Measurements from ENCODE around the gene PGC.
A peak's percentile ranks its signal among the peaks of the same experiment; 100 is the strongest.

The PGC gene

DNA sequence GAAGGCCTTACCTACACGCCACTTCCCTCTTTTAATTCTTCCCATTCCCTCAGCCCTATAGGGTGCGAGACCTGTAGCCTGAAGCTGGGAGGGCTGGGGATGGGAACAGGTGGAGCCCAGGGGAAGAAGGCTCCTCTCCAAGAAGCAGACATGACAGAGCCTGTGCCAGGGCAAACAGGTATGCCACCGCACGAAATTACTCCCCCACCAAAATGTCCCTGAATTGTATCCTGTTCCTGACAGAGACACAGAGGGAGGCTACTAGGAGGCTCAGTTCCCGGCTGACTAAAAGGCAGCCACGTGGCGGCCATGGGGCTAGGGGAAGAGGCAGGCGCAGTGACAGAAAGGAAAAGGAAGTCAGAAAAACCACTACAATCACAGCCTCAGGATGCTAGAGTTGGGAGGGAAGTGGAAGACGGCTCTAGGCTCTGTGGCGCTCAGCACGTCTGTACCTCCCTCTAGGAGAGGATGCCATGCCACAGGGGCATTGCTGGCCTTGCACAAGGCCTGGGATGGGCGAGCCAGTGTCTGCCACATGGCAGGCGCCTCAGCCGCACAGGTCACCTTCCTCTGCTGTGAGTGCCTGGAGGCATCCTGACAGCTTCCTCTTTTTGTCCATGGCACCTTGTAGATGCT lies 39.5 kb downstream of the PGC start:
- TF ChIP-seq, protein P1, sequence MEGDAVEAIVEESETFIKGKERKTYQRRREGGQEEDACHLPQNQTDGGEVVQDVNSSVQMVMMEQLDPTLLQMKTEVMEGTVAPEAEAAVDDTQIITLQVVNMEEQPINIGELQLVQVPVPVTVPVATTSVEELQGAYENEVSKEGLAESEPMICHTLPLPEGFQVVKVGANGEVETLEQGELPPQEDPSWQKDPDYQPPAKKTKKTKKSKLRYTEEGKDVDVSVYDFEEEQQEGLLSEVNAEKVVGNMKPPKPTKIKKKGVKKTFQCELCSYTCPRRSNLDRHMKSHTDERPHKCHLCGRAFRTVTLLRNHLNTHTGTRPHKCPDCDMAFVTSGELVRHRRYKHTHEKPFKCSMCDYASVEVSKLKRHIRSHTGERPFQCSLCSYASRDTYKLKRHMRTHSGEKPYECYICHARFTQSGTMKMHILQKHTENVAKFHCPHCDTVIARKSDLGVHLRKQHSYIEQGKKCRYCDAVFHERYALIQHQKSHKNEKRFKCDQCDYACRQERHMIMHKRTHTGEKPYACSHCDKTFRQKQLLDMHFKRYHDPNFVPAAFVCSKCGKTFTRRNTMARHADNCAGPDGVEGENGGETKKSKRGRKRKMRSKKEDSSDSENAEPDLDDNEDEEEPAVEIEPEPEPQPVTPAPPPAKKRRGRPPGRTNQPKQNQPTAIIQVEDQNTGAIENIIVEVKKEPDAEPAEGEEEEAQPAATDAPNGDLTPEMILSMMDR (IDR thresholded peaks at IDR 0.05; ENCODE audit: low read length), result no peak
- TF ChIP-seq EZH2phosphoT487 (IDR thresholded peaks at IDR 0.05; ENCODE audit: low read length) (no peak), EZH2 (optimal IDR thresholded peaks at IDR 0.05; ENCODE audit: low read depth, low read length) (no peak)
- Histone ChIP-seq H3K27ac (ENCODE audit: low read length) (no peak overlapping the region), H3K4me1 (ENCODE audit: low read length) (peaks cover 12% of the 10 kb centered on the region), H3K9ac (ENCODE audit: low read length) (no peak overlapping the region), H3K36me3 (replicated peaks; ENCODE audit: insufficient read depth, low read length) (no peaks in the 10 kb centered on the region), H3K79me2 (ENCODE audit: low read length) (no peaks in the 10 kb centered on the region), H3K4me2 (ENCODE audit: low read depth, low read length) (no peak overlapping the region), H3K9me3 (replicated peaks; ENCODE audit: insufficient read depth, low read length) (no peaks in the 10 kb centered on the region), H4K20me1 (ENCODE audit: insufficient read depth, low read length) (no peaks in the 10 kb centered on the region), H3K9me2 (replicated peaks; ENCODE audit: insufficient read depth, low read length) (no peaks in the 10 kb centered on the region), H2AFZ (ENCODE audit: low read length) (no peak overlapping the region), H3K27me3 (replicated peaks; ENCODE audit: insufficient read depth, low read length) (no peaks in the 10 kb centered on the region), H3F3A (ENCODE audit: insufficient read depth, low read length) (no peaks in the 10 kb centered on the region), H3K4me3 (ENCODE audit: low read length) (no peak overlapping the region)
- no peak for DNase-seq

DNA sequence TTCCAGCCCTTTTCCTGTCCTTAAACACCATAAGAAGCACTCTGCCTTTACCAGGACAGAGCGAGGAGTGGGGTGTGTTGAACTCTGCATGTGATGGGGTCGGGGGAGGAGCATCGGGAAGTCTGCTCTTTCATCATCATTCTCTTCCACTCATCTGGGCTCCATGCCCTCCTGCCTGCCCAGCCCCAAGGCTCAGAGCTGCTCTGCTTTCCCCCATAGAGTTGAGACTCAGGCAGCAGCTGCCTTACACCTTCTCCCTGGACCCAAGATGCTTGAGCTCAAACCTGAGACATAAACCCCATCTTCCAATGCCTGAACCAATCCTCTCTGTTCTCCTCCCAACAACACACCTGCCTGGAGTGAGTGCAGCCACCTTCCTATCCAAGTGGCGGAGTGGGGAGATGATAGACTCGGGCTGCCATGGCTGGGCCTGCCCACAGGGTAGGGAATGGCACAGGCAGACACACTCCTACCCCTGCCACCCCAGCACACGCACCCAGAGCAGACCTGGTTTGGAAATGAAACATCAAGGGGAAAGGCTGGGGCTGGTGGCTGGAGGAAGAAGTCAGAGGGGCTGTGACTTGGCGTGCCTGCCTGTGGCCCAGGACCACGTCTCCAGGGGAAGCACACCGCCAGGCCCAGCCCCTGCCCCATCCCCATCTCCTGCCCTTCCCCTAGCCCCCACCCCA lies 40.2 kb downstream of the PGC start:
- no peak overlapping the region for H2AFZ ChIP-seq (ENCODE audit: low read length)

DNA sequence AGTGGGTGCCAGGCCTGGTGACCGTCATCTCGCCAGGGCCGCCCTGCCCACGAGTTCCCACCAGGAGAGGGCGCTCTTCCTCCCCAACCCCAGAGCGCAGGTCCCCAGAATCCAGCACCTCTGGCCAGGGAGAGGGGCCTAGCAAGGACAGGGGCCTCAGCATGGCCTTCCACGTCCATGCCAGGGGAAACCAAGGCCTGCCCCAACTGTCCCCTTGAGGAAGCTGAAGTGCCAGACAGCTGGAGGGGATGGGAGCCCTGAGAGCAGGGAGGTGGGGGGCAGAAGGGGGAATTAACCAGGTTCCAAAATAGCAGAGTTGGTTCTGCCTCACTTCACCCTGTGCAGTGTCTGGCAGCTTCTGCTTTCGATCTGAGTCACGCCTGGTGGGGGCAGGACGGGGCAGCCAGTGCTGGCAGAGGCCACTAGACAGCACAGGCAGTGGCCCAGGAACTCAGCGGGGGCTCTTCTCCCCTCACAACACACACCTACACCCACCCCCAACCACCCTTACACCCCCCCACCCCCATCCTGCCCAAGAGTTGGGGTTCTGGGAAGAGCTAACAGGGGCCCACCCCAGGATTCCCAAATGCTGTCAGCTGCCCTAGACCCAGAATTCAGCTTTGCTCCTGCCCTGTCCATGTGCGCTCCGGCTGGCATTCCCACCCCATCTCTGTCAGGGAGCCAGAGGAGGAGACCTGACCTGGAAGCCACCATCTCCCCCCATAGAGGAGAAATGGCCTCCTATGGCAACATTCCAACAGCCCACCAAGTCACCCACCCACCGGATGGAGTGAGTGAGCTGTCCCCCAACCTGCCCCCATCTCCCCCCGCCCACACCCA lies 41.0 kb downstream of the PGC start:
- H3K27me3 ChIP-seq (replicated peaks; ENCODE audit: insufficient read depth, low read length), result no peaks in the 10 kb centered on the region
- H3K9me3 ChIP-seq (replicated peaks; ENCODE audit: insufficient read depth, low read length), result no peaks in the 10 kb centered on the region
- H3F3A ChIP-seq (ENCODE audit: insufficient read depth, low read length), result no peaks in the 10 kb centered on the region
- H3K9me2 ChIP-seq (replicated peaks; ENCODE audit: insufficient read depth, low read length), result no peaks in the 10 kb centered on the region
- peak; percentile 56 for DNase-seq
- H3K79me2 ChIP-seq (ENCODE audit: low read length), result no peaks in the 10 kb centered on the region
- H3K4me1 ChIP-seq (ENCODE audit: low read length), result peaks cover 12% of the 10 kb centered on the region
- peak overlapping the region; percentile 49 for H3K4me2 ChIP-seq (ENCODE audit: low read depth, low read length)
- no peaks in the 10 kb centered on the region for H4K20me1 ChIP-seq (ENCODE audit: insufficient read depth, low read length)
- H3K4me3 ChIP-seq (ENCODE audit: low read length), result no peak overlapping the region
- TF ChIP-seq, protein P1 (IDR thresholded peaks at IDR 0.05; ENCODE audit: low read length), result peak; percentile 72
- TF ChIP-seq EZH2phosphoT487 (IDR thresholded peaks at IDR 0.05; ENCODE audit: low read length) (no peak), EZH2 (optimal IDR thresholded peaks at IDR 0.05; ENCODE audit: low read depth, low read length) (no peak)
- H3K9ac ChIP-seq (ENCODE audit: low read length), result peak overlapping the region; percentile 29; the same call in 1 of the 2 replicates
- H3K27ac ChIP-seq (ENCODE audit: low read length), result peak overlapping the region; percentile 55; the same call in 1 of the 2 replicates
- H2AFZ ChIP-seq (ENCODE audit: low read length), result no peak overlapping the region
- H3K36me3 ChIP-seq (replicated peaks; ENCODE audit: insufficient read depth, low read length), result no peaks in the 10 kb centered on the region

More for the DNA sequence above, 40.2 kb downstream of the PGC start:
- H3K27me3 ChIP-seq (replicated peaks; ENCODE audit: insufficient read depth, low read length), result no peaks in the 10 kb centered on the region
- H3K4me2 ChIP-seq (ENCODE audit: low read depth, low read length), result no peak overlapping the region
- H3K36me3 ChIP-seq (replicated peaks; ENCODE audit: insufficient read depth, low read length), result no peaks in the 10 kb centered on the region
- H3K9ac ChIP-seq (ENCODE audit: low read length), result no peak overlapping the region
- H3K9me2 ChIP-seq (replicated peaks; ENCODE audit: insufficient read depth, low read length), result no peaks in the 10 kb centered on the region
- H3K9me3 ChIP-seq (replicated peaks; ENCODE audit: insufficient read depth, low read length), result no peaks in the 10 kb centered on the region
- H3F3A ChIP-seq (ENCODE audit: insufficient read depth, low read length), result no peaks in the 10 kb centered on the region
- no peaks in the 10 kb centered on the region for H3K79me2 ChIP-seq (ENCODE audit: low read length)
- no peak for DNase-seq
- no peak overlapping the region for H3K4me3 ChIP-seq (ENCODE audit: low read length)
- H3K4me1 ChIP-seq (ENCODE audit: low read length), result peaks cover 12% of the 10 kb centered on the region
- no peaks in the 10 kb centered on the region for H4K20me1 ChIP-seq (ENCODE audit: insufficient read depth, low read length)
- TF ChIP-seq EZH2 (optimal IDR thresholded peaks at IDR 0.05; ENCODE audit: low read depth, low read length), result no peak
- TF ChIP-seq, protein P1 (IDR thresholded peaks at IDR 0.05; ENCODE audit: low read length), result no peak
- no peak for TF ChIP-seq EZH2phosphoT487 (IDR thresholded peaks at IDR 0.05; ENCODE audit: low read length)
- no peak overlapping the region for H3K27ac ChIP-seq (ENCODE audit: low read length)

All from MM.1S (cell line).